Type B pancreatic cell (in vitro differentiated cells): ENCODE measurements around the gene PRRT2. TPM values are rescaled to one million over a fixed set of nuclear protein-coding genes. Genes with fewer than 3 reads are reported as not detected.

Experiments used
- DNase-seq: peaks from one replicate; pipeline ENCODE4 v3.0.0; 2021; ENCODE audit warnings: mixed read lengths; ENCODE audit not compliant: unreplicated experiment; ENCODE audit errors: extremely low spot score
- H3K27ac Mint-ChIP-seq: 2 replicates; pipeline ENCODE4 v1.8.0; 2021; ENCODE audit warnings: mild to moderate bottlenecking, mixed read lengths
- H3K27me3 Mint-ChIP-seq: 2 replicates; pipeline ENCODE4 v1.8.0; 2021; ENCODE audit warnings: mixed read lengths
- H3K36me3 Mint-ChIP-seq: 2 replicates; pipeline ENCODE4 v1.8.0; 2021; ENCODE audit warnings: mixed read lengths
- H3K4me1 Mint-ChIP-seq: one replicate; pipeline ENCODE4 v1.8.0; 2021; ENCODE audit warnings: mixed read lengths; ENCODE audit not compliant: unreplicated experiment
- H3K4me3 Mint-ChIP-seq: 2 replicates; pipeline ENCODE4 v1.8.0; 2021; ENCODE audit warnings: mild to moderate bottlenecking, mixed read lengths
- H3K9me3 Mint-ChIP-seq: 2 replicates; pipeline ENCODE4 v1.8.0; 2021; ENCODE audit warnings: mixed read lengths
- total RNA-seq: library from RNA; stranded (reverse); gene quantifications from 2 replicates; pipeline ENCODE4 v1.2.1, GENCODE V29; 2021; ENCODE audit warnings: low replicate concordance
- TF ChIP-seq, protein P1 (sequence below): fragments of 200-600 bp; sonication (generic); conservative IDR thresholded peaks from 2 replicates; pipeline ENCODE4 v1.5.0; 2021; ENCODE audit warnings: antibody characterized with exemption, mild to moderate bottlenecking

PRRT2 gene
- total RNA-seq, 1 donor from 2014 or later = 15.1 TPM

- H3K27me3 Mint-ChIP-seq = no peaks in the 10 kb centered on the region
- H3K9me3 Mint-ChIP-seq = no peaks in the 10 kb centered on the region
- peaks cover 3% of the 10 kb centered on the region for H3K36me3 Mint-ChIP-seq
- no peak overlapping the region for H3K4me3 Mint-ChIP-seq
- no peaks in the 10 kb centered on the region for H3K4me1 Mint-ChIP-seq
- no peak for DNase-seq
- TF ChIP-seq, protein P1, sequence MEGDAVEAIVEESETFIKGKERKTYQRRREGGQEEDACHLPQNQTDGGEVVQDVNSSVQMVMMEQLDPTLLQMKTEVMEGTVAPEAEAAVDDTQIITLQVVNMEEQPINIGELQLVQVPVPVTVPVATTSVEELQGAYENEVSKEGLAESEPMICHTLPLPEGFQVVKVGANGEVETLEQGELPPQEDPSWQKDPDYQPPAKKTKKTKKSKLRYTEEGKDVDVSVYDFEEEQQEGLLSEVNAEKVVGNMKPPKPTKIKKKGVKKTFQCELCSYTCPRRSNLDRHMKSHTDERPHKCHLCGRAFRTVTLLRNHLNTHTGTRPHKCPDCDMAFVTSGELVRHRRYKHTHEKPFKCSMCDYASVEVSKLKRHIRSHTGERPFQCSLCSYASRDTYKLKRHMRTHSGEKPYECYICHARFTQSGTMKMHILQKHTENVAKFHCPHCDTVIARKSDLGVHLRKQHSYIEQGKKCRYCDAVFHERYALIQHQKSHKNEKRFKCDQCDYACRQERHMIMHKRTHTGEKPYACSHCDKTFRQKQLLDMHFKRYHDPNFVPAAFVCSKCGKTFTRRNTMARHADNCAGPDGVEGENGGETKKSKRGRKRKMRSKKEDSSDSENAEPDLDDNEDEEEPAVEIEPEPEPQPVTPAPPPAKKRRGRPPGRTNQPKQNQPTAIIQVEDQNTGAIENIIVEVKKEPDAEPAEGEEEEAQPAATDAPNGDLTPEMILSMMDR = no peak
- no peak overlapping the region for H3K27ac Mint-ChIP-seq
Measured at GRCh38 chr16:29839822-29840221, 27.8 kb downstream of the PRRT2 start.

GRCh38 chr16:29840240-29840639, 28.2 kb downstream of the PRRT2 start:
- Mint-ChIP-seq H3K27ac (no peak overlapping the region), H3K4me1 (no peaks in the 10 kb centered on the region), H3K9me3 (no peaks in the 10 kb centered on the region), H3K4me3 (no peak overlapping the region), H3K36me3 (peaks cover 3% of the 10 kb centered on the region), H3K27me3 (no peaks in the 10 kb centered on the region)
- no peak for DNase-seq
- TF ChIP-seq, protein P1 = no peak

GRCh38 chr16:29841631-29842030, 29.6 kb downstream of the PRRT2 start:
- Mint-ChIP-seq H3K9me3 (no peaks in the 10 kb centered on the region), H3K27me3 (no peaks in the 10 kb centered on the region), H3K4me1 (no peaks in the 10 kb centered on the region), H3K27ac (no peak overlapping the region), H3K36me3 (peaks cover 3% of the 10 kb centered on the region), H3K4me3 (no peak overlapping the region)
- TF ChIP-seq, protein P1 = no peak
- DNase-seq = no peak

GRCh38 chr16:29842732-29843346, 30.8 kb downstream of the PRRT2 start:
- H3K27ac Mint-ChIP-seq = no peak overlapping the region
- H3K4me1 Mint-ChIP-seq = no peaks in the 10 kb centered on the region
- H3K9me3 Mint-ChIP-seq = no peaks in the 10 kb centered on the region
- no peak overlapping the region for H3K4me3 Mint-ChIP-seq
- H3K27me3 Mint-ChIP-seq = no peaks in the 10 kb centered on the region
- DNase-seq = no peak
- H3K36me3 Mint-ChIP-seq = peaks cover 3% of the 10 kb centered on the region
- TF ChIP-seq, protein P1 = no peak

DNA sequence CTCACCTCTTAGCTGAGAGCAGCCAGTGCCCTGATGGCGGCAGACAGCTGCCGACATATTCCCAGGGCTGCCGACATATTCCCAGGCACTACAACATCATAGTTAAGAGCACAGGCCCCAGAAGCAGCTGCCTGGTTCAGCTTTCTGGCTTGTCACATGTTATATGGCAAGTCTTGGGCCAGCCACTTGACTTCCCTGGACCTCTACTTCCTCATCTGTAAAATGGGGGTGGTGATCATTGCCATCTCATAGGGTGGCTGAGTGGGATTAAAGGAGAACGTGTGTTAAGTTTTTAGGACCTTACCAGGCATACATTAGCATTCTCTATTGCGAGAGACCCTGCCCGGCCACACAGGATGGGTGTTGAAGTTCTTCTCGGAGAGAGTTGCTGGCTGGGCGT, 31.9 kb downstream of the PRRT2 start:
- Mint-ChIP-seq H3K27me3 (no peaks in the 10 kb centered on the region), H3K27ac (no peak overlapping the region), H3K4me1 (no peaks in the 10 kb centered on the region), H3K4me3 (no peak overlapping the region), H3K36me3 (peaks cover 3% of the 10 kb centered on the region), H3K9me3 (no peaks in the 10 kb centered on the region)
- TF ChIP-seq, protein P1 = no peak
- no peak for DNase-seq
